CD4-positive, alpha-beta T cell treated with Interleukin-6 at 100 ng/mL for 8 hours (primary cell): Measurements from ENCODE around the gene SRRM1.
"Not testable (repeated sequence)": the region's sequence is repeated elsewhere in the genome, so short reads cannot be mapped to it uniquely, and the experiment has no call there.

Experiments used
- DNase-seq: peaks from one replicate; pipeline ENCODE4 v3.0.0-alpha.2; 2020; ENCODE audit warnings: mixed read lengths, low spot score

The SRRM1 gene

DNA sequence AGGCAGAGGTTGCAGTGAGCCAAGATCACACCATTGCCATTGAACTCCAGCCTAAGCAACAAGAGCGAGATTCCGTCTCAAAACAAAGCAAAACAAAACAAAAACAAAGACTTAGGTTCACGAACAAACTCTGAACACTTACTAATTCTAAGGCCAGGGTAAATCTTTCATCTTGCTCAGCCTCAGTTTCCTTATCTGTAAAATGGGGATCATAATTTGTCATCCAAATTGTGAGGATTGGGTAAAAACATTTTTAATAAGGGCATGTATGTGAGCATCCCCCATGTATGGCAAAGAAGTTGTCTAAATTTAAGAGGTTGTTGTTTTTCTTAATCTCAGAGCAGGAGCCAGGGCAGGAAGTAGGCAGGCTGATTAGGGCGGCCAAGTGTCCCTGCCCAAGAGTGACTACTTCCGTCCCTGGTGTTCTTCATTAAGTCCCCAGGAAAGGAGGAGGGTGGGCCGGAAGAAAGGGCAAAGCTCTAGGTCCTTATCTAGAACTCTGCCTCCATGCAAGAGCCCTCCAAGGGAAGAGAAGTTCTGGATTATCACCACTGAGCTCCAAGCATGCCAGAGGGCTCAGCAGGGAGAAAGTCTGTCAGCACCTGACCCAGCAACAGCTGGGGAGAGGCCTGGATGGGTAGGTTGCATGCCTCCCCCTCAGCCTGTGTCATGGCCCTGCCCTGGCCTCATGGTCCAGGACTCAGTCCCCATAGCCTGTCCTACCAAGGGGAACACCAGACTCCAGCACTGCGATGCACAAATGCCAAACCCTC, 52.3 kb downstream of the SRRM1 start:
- DNase-seq: peak; percentile 16

DNA sequence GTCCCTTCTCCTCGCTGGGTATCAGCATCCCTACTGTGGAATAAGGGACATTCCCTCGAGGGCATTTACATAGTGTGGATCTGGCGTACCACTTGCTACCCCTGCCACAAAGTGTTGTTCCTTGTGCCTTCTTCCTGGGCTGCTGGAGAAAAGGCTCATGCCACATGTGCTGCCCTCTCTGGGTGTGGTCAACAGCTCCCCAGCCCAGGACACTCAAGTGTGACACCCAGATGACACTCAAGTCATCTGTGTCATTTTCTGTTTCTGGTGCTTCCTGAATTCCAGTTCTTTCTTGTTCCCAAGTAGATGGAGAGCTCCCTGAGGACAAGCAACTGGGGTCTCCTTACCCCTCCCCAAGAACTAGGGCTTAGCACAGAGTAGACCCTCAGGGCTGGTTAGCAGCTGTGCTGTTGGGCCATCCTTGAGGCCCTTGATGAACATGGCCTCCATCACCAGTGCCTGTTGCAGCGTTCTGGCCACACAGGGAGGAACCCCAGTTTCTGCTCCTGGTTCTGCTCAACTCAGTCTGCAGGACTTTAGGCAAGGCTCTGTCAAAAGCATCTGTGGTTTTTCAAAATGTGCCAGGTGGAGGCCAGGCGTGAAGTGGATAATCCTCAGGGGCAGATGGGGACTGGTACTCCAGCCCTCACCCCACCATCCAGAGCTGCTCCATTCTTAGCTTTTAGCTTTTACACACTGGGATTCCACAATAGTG, 53.1 kb downstream of the SRRM1 start:
- DNase-seq: no peak

DNA sequence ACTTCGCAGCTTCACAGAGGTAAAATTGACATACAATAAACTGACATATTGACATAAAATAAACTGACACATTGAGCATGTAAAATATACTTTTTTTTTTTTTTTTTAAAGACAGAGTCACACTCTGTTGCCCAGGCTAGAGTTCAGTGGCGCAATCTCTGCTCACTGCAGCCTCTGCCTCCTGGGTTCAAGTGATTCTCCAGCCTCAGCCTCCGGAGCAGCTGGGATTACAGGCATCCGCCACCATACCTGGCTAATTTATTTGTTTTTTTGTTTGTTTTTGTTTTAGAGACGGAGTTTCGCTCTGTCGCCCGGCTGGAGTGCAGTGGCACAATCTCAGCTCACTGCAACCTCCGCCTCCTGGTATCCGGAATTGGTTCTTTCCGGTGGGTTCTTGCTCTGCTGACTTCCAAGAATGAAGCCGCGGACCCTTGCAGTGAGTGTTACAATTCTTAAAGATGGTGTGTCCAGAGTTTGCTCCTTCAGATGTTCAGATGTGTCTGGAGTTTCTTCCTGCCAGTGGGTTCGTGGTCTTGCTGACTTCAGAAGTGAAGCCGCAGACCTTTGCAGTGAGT, 53.7 kb downstream of the SRRM1 start:
- DNase-seq: no peak

DNA sequence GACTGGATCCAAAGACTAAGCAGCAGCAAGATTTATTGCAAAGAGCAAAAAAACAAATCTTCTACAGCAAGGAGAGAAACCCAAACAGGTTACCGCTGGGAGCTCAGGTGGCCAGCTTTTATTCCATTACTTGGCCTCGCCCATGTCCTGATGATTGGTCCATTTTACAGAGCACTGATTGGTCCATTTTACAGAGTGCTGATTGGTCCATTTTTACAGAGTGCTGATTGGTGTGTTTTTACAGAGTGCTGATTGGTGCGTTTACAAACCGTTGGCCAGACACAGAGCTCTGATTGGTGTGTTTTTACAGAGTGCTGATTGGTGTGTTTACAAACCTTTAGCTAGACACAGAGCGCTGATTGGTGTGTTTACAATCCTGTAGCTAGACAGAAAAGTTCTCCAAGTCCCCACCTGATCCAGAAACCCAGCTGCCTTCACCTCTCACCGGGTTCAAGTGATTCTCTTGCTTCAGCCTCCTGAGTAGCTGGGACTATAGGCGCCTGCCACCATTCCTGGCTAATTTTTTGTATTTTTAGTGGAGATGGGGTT, 54.4 kb downstream of the SRRM1 start:
- DNase-seq: not testable (repeated sequence)

DNA sequence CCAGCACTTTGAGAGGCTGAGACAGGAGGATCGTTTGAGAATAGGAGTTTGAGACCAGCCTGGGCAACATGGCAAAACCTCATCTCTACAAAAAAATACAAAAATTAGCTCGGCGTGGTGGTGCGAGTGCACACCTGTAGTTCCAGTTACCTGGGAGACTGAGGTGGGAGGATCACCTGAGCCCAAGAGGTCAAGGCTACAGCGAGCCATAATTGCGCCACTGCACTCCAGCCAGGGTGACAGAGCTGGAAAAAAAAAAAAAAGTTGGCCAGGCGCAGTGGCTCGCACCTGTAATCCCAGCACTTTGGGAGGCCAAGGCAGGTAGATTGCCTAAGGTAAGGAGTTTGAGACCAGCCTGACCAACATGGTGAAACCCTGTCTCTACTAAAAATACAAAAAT, 55.2 kb downstream of the SRRM1 start:
- not testable (repeated sequence) for DNase-seq

DNA sequence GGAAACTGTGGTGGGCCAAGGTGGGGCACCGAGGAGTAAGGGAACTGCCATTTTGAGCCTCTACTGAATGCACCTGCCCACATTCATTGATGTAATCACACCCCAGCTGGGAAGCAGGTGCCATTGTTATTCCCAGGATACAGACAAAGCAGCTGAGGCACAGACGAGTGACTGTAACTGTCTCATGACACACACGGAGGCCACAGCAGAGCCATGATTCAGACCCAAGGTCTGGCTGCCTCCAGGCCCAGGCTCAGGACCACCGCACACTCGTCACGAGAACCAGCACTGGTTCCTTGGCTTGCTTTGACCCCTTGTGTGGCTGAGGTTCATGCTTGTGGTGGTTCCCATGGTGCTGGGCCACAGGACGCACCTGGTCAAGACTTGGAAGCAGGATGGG, 56.5 kb downstream of the SRRM1 start:
- no peak for DNase-seq

DNA sequence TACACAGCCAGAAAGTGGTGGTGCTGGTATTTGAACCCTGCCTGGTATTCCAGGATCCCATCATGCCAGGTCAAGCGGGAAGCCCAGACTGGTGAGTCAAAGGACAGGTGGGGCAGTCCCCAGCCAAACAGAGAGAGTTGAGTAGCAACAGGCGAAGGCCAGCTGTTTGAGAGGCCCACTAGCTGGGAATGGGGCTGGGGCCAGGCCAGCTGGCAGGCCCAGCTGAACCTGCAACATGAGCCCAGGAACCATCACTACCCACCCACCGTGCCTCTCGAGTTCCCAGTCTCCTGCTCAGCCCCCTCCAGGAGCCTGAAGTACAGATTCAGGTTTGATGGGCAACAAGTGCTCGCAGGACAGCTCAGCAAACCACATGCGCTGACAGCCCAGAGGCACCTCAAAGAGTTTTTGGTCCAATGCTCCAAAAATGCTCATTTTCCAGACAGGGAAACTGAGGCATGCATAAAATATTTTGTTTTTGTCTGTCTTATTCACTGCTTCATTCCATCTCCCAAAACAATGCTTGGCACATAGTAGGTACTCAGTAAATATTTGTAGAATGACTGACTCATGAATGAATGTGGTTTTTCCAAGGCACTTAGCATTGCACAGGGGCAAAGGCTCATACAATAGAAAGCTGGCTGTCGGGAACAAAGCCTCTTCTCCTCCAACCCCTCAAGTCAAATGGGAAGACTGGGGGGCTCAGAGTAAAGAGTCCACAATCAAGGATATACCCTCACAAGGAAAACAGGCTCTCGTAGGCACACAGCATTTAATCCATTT, 59.6 kb downstream of the SRRM1 start:
- DNase-seq: no peak

DNA sequence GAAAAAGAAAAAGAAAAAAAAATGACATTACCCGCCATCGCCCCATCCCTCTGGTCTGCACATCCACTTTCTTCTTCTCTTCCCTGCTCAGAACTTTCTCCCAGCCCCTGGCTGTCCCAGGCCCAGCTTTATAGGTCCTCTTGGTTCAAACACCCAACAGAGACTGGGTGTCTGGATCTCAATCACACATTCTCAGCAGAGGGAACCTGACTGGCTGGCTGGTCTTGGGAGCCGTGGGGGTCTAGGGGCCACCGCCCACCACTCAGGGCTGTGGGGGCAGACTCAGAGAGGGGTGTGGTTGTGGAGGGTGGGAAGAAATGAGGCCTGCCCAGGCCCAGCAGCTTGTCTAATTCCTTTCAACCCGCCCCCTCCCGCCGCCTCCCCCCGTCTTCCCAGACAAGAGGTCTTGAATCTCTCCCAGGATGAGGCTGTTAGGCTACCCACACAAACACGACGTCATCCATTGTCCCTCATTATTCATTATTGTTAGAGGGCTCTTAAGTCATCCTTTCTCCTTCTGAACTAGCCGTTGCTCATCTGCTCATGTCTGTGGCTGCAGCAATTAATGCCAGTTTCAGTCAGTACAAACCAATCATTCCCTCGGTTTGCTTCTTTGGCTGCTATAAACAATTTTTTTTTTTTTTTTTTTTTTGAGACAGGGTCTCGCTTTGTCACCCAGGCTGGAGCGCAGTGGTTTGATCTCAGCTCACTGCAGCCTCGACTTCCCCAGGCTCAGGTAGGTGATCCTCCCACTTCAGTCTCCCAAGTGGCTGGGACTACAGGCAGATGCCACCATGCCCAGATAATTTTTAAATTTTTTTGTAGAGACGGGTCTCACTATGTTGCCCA, 61.5 kb downstream of the SRRM1 start:
- no peak for DNase-seq

DNA sequence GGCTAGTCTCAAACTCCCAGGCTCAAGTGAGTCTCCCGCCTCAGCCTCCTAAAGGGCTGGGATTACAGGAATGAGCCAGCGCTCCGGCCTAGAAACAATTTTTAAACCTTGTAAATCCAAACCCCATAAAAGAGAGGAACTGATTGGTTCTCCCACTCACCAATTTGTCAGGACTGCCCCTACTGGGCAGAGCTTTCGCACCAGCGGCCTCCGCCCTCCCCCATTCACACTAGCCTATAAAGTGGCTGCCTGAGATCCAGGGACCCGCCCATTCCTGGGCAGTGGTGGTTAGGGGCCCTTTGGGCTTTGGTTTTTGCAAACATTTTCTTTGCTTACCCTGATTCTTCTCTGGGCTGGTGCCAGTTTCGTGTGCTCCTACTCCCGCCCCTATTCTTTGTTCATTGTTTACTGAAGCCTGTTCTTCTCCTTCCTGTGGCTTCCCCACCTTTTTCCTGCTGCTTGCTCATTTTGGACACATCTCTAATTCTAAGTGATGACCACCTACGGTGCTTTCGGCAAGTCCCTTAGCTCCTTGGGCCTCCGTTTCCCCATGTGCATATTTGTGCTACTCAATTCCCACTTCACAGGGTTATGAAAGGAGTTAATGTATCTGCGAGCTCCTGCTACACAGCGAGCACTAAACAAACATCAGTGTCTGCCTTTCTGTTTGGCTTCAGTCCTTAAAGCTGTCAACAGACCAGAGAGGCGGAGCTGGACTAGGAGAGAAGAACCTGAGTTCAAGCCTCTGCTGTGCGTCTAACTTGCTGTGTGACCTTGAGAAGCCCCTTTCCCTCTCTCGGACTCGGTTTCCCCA, 62.4 kb downstream of the SRRM1 start:
- DNase-seq: peak; percentile 48

DNA sequence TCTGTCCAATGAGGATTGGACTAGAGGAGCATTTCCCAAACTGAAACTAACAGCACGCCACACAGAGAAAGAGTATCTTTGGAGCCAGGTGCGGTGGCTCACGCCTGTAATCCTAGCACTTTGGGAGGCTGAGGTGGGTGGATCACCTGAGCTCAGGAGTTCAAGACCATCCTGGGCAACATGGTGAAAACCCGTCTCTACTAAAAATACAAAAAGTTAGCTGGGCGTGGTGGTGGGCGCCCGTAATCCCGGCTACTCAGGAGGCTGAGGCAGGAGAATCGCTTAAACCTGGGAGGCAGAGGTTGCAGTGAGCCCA, 62.9 kb downstream of the SRRM1 start:
- not testable (repeated sequence) for DNase-seq

DNA sequence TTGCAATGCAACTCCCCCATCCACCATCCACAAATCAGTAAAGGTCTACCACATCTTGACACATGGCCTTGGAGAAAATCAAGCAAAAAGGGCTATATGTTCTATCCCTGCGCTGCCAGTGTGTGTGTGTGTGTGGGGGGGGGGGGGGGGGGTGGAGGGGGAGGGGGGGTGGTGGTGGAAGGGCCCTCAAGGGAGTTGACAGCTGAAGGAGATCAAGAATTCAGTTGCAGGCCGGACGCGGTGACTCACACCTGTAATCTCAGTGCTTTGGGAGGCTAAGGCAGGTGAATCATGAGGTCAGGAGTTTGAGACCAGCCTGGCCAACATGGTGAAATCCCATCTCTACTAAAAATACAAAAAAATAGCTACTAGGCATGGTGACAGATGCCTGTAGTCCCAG, 64.6 kb downstream of the SRRM1 start:
- DNase-seq: no peak

DNA sequence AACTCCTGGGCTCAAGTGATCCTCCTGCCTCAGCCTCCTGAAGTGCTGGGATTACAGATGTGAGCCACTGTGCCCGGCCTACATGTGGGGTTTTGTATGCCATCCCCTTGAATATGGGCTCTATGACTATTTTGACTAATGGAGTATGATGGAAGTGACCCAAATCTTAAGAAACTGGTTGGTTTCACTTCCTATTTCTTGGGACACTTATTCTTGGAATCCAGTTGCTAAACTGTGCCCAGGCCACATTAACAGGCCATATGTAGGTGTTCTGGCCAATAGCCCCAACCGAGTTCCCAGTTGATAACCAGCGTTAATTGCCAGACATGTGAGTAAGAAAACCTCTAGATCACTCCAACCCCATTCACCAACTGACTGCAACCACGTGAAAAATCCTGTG, 65.8 kb downstream of the SRRM1 start:
- DNase-seq: no peak

DNA sequence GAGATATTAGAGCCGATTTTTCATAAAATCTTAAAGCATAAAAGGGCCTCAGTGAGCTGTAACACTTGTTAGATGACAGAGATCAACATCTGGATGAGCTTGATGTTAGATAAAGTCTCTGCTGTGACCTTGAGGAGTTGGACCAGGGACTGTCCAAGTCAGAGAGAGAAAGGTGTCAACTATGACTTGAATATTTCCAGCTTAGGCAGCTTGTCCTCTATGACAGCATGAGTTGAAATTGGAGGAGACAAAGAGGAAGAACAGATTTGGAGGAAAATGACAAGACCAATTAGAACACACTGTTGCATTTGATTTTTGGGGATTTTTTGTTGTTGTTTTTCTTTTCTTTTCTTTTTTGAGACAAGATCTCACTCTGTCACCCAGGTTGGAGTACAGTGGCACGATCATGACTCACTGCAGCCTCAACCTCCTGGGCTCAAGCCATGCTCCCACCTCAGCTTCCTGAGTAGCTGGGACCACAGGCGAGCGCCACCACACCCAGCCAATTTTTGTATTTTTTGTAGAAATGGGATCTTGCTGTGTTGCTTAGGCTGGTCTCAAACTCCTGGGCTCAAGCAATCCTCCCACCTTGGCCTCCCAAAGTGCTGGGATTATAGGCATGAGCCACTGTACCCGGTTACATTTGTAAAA, 66.8 kb downstream of the SRRM1 start:
- DNase-seq: peak; percentile 29

DNA sequence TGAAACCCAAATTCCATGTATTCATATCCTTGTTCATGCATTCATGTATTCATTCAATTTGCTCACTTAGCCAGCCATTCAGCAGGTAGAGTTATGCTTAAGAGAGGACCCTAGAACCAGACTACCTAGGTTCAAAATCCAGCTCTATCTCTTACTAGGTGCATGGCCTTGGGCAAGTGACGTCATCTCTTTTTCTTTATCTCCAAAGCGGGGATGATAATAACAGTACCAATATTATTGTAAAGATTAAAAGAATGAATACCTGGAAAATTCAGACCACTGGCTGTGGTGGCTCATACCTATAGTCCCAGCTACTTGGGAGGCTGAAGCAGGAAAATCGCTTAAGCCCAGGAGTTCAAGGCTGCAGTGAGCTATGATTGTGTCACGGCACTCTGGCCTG, 68.2 kb downstream of the SRRM1 start:
- no peak for DNase-seq

DNA sequence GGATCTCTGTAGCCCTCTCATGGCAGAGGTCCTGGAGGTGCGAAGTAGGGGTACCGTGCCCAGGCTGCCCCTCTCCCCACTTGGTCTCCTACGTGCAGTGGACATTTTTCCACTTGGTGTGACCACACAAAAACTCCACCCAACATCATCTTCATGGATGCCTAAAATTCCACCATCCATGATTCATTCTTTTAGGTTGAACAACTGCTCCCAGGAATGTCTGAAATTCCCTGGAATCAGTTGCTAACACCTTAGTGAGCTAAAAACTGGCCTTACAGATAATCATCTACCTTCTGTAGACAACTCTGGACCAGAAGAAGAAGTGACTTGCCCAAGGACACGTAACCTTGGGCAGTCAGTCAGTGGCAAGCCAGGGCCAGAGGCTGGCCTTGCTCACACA, 70.1 kb downstream of the SRRM1 start:
- DNase-seq: no peak

DNA sequence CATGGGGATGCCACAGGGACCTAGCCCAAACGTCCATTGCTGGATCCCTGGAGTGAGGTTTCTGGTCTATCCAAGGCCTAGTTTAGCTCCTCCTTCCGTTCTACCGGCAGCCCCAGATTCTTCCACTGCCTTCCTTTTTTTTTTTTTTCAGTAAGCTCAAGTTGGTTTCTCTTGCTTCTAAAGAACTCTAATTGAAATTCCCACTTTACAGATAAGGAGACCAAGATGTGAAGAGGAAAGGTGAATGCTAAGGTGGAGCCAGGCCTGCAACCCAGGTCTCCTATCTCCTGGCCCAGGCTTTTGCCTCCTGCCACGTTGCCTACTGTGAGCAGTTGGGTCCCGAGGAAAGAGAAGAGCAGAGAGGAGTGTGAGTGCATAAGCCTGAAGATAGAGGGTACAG, 70.6 kb downstream of the SRRM1 start:
- no peak for DNase-seq

DNA sequence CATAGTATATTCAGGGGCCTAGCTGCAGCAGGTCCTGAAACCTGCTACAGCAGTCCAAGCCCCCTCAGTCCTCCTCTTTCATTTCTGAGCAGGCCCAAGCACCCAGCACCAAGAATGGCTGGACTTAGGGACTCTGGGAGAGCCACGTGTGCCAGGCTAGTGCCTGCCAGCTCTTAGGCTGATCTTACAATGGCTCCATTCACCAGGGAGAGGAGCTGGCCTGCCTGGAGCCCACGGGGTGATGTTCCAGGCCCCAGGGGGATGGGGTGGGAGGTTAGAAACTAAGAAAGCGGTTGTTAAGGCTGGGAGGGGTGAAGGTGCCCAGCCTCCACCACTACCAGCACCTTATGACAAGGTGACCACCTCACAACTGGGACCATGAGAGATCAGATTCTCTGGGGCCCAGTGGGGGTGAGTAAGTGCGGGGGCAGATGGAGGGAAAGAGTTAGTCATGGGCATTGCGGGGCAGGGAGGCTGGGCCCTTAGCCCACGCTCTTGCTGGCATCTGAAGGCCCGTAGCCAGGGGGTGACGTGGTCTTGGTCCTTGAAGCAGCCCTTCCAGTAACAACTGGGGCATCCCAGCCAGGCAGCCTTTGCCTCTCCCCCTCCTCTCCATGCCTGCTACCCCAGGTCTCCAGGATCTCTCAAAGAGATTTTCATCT, 71.9 kb downstream of the SRRM1 start:
- no peak for DNase-seq

DNA sequence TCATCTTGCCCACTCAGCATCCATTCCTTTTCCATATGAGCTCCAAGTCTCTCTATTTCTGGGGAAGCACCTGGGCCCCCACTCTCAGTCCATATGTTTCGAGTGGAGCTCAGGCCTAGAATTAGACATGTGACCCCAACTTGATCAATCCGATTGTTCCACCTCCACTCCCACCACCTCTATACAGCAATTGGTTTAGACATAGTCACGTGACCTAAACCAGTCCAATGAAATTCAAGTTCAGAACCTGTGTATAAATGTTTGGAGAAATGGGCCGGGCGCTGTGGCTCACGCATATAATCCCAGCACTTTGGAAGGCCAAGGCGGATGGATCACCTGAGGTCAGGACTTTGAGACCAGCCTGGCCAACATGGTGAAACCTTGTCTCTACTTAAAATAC, 72.6 kb downstream of the SRRM1 start:
- DNase-seq: no peak

DNA sequence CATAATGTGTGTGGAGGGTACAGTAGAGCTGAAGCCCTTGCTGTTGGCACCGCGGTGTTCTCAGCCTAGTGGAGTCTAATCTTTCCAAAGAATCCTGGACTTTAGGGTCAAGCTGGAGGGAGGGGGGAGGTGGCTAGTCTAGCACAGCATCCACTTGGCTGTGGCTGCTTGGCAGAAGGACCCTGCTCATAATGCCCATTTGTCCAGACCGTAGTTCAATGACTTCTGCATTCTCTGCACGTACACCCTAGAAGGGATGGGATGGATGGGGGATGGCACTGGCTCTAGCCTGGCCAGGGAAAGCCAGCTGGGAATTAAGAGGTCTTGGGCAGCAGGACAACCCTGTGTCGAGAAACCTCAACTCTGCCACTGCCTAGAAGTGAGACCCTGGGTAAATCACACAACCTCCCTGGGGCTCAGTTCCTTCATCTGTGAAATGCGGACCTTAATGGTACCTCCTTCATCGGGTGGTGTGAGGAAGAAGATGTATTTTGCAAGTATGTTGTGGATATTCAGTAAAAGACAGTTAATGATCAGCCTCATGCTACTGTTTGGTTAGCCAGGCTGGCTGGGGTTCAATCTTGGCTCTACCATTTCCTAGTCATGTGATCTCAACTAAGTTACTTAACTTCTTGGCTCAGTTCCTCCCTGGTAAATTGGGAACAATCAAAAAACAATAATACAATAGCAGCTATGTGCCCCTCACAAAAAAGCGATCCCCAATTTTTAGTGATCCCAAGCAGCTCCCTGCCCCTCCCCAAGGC, 75.0 kb downstream of the SRRM1 start:
- DNase-seq: no peak
